Stimulated activated CD4-positive, alpha-beta T cell treated with anti-CD3 and anti-CD28 coated beads, Interleukin-12 subunit alpha, Interleukin-12 subunit beta, amount 100 ng/mL, for 24 hours (primary cell): ENCODE results near the gene PRR29.

Experiments
- DNase-seq, 2 experiments: peaks; one replicate each; pipeline ENCODE4 v3.0.0-alpha.2; 2020; ENCODE audit warnings: low read depth in 2 of 2

PRR29 gene

DNA sequence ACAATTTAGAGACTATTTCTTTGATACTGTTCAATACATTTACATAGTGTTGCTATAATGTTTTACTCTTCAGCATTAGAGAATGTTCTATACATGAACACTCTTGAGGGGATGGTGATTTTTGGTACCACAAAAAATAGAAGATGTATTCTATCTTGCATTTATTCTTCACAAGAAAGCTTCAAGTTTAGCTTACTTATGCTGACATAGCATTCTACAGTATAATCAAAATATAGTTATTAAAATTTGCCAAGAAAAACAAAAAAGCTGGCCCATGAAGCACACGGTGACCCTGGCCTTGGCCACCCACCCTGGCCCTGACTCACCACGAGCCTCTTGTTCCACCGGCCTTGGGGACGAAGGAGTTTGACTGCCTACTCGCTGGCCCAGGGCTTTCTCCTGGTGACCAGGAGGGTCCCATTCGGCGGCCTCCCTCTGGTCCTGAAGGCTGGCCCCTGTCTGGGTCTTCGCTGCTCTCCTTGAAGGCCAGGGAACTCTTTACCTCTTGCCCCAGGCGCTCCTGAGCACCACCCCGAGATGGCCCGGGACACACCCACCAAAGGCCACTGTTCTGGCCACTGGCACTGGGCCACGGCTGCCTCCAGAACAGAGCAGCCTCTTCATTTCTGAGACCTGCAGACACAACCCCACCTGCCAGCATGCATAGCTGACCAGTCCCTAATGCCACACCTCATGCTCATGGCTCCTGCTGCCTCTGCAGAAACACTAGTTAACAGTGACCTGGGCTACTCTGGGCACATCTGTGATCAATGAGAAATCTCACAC, 44.7 kb downstream of the PRR29 start:
- no peak for DNase-seq

DNA sequence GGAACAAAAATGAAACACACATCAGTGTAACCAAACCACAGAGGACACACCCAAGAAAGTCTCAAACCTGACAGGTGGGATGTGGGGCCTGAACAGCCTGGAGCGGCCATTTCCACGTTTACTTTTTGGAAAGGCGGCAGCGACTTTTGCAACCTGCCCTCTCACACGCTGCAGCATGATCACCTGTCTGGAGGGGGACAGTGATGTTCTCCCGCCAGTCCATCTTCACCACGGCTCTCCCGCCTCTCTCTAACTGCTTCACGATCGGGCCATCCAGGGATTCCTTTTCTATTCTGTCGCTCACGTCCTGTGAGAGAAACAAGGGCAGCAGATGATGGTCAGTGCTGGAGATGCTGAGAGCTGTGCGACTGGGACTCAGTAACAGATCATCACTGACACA, 47.0 kb downstream of the PRR29 start:
- no peak for DNase-seq

DNA sequence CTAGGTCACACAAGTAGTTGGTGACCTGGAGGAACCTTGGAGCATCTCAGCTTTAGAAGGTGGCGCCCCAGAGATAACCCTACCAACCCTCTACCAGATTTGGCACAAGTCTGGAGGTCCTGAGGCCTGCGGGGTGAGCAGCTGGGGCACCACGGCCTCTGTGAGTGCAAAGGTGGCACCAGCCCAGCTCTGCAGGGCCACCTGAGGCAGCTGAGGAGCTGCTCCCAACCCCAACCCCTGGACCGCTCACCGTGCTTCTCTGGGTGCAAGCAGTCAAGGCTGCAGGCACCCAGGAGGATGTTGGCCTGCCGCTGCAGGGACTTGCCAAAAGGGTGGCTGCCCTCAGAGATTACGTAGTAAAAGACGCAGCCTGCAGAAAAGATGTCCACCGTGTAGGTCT, 50.7 kb downstream of the PRR29 start:
- no peak for DNase-seq

DNA sequence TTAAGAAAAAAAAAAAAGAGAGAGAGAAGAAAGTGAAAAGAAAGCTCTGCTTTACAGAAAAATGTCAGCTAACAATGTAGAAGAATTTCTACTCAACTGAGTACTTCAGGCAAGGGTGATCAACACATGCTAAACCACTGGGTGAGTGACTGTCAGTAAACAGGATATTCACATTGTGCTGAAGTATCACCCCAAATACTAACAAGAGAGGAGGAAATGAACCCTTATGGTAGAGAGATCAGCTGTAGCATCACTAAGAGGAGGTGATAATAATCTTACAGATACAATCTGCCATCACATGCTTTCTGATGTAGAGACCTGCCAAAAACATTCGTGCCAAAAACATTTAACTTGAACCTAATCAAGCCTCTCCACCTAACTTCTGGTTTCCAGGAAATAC, 53.0 kb downstream of the PRR29 start:
- no peak for DNase-seq

DNA sequence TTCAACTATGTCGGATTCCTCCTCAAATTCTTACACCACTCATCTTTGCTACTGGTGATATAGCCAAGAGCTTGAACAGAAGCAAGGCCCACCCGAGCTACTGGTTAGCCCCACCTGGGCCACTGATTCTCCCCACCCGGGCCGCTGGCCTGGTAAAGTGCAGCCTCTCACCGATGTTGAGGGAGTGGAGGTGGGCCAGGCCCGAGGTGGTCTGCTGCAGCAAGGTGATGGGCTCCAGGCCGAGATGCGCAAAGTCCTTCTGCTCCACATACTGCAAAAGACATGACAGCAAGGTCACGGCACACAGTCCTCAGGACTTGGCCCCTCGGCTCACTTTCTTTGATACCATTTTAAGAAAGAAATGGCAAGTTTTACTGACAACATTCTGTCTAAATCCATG, 55.0 kb downstream of the PRR29 start:
- no peak for DNase-seq
